Ecto neural progenitor cell (in vitro differentiated cells): Measurements from ENCODE around the gene TMEM86A.
A peak's percentile ranks its signal among the peaks of the same experiment; 100 is the strongest.
"Not testable (repeated sequence)": the region's sequence is repeated elsewhere in the genome, so short reads cannot be mapped to it uniquely, and the experiment has no call there.

Experiments
- DNase-seq: peaks from one replicate; pipeline ENCODE4 v3.0.0-alpha.2; 2018; ENCODE audit warnings: low spot score

Gene TMEM86A, protein sequence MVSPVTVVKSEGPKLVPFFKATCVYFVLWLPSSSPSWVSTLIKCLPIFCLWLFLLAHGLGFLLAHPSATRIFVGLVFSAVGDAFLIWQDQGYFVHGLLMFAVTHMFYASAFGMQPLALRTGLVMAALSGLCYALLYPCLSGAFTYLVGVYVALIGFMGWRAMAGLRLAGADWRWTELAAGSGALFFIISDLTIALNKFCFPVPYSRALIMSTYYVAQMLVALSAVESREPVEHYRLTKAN

DNA sequence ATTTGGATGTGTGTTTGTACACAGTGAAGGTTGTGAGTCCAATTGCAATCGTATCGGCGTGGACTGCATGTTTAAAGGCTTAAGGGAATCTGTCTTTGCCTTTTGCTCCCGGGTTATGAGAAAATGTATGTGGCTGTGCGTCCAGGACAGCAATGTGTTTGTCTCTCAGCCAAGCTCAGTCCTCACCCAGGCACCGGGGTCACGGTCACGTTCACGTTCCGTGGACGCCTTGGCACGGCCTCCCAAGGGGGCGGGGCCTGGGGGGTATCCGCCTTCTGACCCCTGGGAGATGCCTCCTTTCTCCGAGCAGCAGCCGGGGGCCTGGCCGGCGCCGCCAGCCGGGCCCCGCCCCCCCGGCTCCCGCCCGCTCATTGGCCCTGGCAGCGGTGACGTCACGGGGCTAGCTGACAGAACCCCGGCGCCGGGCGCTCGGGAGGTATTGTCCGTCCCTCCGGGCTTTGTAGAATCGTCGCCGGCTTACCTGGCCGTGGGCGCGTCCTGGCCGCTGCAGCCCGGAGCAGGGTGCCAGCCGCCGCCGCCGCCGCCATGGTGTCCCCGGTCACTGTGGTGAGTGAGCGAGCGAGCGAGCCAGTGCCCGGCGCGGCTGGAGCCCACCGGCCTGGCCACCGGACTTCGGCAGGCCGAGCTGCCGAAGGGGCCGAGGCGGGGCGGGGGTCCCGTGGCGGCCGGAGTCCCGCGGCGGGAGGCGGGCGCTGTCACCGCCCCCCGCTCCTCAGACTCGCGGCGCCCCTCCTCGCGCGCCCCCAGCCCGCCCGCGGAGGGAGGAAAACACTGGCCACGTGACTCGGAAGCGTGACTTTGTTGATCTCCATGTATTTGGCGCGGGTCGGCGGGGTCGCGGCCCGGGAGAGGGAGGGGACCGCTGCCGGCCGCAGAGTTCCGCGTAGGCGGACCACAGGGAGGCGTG is at the start of gene TMEM86A:
Gene TMEM86A (plus strand): TSS at position 439 of the 928 bp plus-strand sequence. CDS start 108 bp downstream, at position 547.
- DNase-seq = peak; percentile 95

DNA sequence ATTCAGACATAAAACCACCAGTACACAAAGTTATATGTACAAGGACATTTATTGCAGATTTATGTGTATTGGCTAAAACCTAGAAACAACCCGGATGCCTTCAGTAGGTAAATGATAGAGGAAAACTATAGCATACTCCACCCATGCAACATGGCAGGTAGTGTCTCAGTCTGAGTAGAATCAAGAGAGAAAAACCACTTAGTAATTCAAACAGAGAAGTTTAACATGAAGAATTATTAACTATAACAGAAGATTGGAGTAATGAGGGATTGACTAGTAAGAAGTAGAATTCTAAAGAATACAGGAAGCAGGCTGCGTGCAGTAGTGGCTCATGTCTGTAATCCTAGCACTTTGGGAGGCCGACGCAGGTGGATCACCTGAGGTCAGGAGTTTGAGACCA is 48.2 kb upstream of the TMEM86A start:
- no peak for DNase-seq

DNA sequence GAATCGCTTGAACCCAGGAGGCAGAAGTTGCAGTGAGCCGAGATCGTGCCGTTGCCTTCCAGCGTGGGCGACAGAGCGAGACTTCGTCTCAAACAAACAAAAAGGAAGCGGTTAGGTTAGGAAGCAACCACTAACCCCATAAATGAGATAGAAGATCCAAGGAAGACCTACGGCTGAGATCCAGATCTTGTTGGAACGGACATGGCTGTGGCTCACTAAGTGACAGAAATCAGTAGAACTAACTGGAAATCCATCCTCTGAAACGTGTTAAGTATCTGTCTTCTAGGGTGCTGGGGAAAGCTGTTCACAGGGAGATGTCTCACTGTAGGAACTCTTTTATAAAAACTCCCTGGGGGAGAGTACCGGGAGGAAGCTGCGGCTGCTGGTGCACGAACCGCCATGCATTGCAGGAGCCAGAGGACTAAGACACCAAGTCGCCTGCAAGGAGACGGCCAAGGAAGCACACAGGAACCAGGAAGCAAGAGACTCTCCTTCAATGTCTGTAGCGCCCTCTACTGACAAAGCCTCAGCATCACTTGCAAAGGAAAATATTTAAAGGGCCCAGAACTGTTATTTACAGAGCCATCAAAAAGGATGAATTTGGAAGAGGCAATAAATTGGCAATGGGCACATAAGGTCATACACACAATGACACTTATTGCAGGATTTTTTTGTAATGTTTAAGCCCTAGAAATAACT is 47.6 kb upstream of the TMEM86A start:
- peak; percentile 49 for DNase-seq

DNA sequence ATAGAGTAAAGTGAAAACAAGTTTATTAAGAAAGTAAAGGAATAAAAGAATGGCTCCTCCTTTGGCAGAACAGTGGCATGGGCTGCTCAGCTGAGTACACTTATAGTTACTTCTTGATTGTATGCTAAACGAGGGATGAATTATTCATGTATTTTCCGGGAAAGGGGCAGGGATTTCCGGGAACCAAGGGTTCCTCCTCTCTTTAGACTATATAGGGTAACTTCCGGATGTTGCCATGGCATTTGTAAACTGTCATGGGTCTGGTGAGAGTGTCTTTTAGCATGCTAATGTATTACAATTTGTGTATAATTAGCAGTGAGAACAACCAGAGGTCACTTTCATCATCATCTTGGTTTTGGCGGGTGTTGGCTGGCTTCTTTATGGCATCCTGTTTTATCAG is 40.9 kb upstream of the TMEM86A start:
- DNase-seq = no peak

- DNase-seq = not testable (repeated sequence)
Observed at GRCh38 chr11:18665353-18665872, 33.2 kb upstream of the TMEM86A start.

DNA sequence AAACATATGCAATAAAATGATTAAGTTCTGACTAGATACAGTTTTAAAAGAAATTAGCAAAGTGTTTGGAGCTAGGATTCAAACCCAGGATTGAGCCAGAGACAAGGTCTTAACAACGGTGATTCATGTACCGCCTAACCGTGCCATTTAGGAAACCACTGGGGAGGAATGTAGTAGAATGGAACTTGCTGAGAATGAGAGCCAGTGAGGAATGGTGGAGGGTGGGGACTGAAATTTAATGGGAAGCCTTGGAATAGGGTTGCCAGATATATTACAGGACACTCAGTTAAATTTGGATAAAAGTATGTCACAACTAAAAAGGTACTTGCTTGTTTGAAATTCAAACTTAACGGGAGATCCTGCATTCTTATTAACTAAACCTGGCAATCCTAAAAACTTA is 30.4 kb upstream of the TMEM86A start:
- DNase-seq = no peak

DNA sequence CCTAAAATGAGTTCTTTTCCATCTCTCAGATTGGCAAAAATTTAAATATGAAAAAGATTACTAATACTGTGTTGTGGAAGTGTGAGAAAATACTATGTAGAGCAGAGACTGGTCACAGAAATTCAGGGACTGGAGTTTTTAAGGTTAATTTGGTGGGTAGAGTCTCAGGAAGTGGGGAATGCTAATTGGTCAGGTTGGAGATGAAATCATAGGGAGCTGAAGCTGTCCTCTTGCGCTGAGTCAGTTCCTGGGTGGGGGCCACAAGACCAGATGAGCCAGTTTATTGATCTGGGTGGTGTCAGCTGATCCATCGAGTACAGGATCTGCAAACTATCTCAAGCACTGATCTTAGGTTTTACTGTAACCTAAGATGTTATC is 29.4 kb upstream of the TMEM86A start:
- no peak for DNase-seq

GRCh38 chr11:18669711-18670110 is 28.9 kb upstream of the TMEM86A start:
- DNase-seq = no peak

DNA sequence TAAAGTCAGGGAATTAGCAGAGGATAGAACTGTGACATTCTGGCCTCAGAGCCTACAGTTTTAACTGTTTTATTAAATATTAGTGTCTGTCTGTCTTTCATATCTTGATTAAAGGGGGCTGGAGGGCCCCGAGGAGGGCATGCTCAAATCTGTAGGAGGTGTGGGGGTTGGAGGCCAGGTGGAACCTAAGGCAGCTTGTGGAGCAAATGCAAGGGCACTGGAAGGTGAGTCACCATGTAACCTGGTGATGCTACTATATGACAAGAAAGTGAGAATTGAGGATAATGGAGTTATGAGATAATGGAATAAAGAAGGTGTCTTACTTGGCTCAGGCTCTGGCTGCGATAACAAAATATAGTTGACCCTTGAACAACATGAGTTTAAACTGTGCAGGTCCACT is 27.3 kb upstream of the TMEM86A start:
- DNase-seq = no peak

DNA sequence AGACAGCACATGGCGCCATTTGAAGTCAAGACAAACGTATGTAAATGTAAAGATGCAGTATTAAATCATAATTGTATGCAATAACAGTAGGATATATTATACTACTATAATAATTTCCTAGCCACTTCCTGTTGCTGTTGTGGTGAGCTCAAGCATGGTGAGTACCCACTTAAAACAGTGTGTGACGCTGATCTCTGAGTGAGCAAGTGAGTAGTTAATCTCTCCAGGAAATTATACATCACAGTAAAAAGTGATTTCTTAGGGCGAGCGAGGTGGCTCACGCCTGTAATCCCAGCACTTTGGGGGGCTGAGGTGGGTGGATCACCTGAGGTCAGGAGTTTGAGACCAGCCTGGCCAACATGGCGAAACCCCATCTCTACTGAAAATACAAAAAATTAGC is 26.4 kb upstream of the TMEM86A start:
- not testable (repeated sequence) for DNase-seq

DNA sequence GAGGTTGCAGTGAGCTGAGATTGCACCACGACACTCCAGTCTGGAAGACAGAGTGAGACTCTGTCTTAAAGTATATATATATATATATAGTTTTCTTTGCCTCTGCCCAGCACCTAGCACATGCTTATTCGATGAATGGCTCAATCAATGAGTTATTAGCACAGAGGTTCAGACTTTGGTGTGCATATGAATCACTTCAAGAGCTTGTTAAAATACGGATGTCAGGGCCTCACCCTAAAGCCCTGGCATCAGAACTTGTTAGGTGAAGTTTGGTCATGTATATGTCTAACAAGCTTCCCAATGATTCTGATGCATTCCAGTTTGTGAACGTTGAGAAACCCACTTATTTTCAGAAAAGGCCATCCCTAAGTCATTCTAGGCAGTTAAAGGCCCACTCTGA is 21.8 kb upstream of the TMEM86A start:
- DNase-seq = no peak

GRCh38 chr11:18677560-18677959 is 21.0 kb upstream of the TMEM86A start:
- DNase-seq = no peak

DNA sequence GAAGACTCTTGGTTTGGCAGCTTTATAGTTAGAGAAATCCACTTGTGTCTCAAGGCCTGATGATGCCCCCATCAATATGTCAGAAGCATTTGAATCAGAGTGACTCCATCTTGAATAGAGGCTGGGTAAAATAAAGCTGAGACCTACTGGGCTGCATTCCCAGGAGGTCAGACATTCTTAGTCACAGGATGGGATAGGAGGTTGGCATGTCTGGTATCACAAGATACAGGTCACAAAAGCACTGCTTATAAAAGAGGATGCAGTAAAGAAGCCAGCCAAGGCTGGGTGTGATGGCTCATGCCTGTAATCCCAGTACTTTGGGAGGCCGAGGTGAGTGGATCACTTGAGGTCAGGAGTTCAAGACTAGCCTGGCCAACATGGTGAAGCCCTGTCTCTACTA is 16.6 kb upstream of the TMEM86A start:
- not testable (repeated sequence) for DNase-seq

DNA sequence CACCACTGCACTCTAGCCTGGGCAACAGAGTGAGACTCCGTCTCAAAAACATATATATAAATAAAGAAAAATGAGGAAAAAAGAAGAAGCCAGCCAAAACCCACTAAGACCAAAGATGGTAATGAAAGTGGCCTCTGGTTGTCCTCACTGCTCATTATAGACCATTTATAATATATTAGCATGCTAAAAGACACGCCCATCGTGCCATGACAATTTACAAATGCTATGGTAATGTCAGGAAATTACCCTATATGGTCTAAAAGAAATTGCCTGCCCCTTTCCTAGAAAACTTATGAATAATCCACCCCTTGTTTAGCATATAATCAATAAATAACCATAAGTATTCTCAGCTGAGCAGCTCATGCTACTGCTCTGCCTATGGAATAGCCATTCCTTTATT is 16.1 kb upstream of the TMEM86A start:
- no peak for DNase-seq

DNA sequence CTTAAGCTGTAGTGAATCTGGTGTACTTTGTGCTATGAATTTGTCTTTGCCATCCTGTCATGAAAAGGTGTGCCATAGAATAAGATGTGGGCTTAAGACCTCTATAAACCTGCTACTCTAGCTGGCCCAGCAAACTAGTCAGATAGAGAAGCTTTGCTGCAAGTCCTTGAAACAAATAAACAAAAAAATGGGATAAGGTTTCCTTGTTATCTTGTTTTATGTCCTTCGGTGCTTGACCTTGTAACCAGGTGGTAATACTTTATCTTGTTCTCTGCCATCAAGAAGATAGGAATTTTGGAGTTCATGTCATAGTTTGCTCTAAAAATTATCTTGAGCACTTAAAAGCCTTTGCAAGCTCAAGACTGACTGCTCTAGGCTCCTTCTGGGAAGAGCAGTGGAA is 14.3 kb upstream of the TMEM86A start:
- no peak for DNase-seq

DNA sequence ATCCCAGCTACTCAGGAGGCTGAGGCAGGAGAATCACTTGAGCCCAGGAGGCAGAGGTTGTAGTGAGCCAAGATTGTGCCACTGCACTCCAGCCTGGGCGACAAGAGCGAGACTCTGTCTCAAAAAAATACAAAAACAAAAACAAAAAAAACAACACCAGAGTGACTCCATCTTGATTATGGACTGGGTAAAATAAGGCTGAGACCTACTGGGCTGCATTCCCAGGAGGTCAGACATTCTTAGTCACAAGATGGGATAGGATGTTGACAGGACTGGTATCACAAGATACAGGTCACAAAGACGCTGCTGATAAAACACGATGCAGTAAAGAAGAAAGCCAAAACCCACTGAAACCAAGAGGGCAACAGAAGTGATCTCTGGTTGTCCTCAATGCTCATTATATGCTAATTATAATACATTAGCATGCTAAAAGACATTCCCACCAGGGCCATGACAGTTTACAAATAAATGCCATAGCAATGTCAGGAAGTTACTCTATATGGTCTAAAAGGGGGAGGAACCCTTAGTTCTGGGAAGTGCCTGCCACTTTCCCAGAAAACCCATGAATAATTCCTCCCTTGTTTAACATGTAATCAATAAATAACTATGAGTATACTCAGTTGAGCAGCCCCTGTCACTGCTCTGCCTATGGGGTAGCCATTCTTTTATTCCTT is 7.0 kb upstream of the TMEM86A start:
- not testable (repeated sequence) for DNase-seq

DNA sequence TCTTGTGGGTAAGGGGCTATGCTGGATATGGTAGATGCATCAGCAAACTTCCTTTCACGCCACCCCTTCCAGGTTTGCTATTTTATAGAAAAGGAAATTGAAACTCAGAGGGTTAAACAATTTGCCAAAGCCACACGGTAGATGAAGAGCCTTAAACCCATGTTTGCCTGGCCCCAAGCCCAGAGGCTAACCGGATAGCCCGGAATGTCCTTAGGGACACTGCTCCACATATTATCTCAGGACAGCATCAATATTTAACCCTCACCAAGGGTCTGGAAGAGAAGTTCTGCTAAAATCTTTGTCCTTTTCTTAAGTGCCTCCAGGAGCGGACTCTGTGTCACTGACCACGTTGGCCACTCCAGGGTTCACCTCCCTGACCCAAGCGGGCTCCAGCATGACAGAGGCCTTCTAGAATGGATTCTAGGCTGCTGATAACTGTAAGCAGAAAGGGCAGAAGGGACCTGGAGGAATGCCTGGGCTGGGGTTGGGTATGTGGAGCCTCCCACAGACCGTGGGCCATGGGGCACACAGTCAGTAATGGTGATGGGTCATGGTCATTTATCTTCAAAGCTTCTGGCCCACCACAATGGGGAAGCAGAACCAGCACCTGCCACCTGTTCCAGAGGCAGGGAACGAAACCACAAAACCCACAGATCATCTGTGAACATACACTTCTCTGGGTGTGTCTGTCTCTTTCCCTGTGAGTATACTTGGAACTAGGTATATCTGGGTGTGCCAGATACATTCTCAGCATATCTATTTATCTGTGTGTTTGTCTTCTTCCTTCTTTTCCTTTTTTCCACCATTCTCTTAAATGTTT is 5.4 kb upstream of the TMEM86A start:
- DNase-seq = no peak

GRCh38 chr11:18696638-18697225 is 1.8 kb upstream of the TMEM86A start:
- no peak for DNase-seq

DNA sequence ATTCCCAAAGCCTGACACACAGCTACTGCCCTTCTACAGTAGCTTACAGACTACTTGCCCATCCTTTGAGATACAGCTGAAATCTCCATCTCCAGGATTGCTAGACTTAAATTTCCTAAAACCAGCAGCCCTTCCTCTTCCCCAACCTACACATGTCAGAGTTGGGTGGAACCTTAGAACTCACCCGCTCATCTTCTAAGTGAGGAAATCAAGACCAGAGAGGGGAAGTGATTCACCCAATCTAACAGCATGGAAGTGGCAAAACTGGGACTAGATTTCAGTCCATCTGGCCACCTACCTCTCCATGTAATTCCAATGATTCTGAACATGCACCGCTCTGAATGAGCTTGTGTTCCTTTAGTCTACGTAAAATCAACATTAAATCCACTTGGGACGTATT is 1.0 kb upstream of the TMEM86A start:
- DNase-seq = no peak

DNA sequence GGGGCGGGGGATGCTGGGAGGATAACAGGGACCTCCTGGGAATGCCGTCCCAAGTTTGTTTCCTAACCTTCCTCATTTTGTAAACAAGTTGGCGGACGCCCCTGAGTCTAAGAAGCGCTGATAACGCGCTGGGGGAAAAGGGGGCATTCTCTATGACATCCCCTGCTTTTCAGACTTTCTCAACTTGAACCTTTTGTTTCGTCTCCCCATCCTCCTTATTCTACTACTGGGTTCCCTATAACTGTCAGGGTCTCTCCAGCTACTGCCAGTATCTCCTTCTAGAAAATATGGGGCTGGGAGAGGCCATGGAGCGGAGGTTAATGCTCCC is 654 bp downstream of the TMEM86A start:
- DNase-seq = no peak

- no peak for DNase-seq
Observed at GRCh38 chr11:18699848-18700261, 1.3 kb downstream of the TMEM86A start.
